ENCODE results near the gene IQGAP3.

IQGAP3 gene

GRCh38 chr1:156556354-156556753 lies 16.0 kb downstream of the IQGAP3 start:
- H3K36me3 ChIP-seq (replicated peaks; ENCODE audit: insufficient read depth, low read length), result no peaks in the 10 kb centered on the region
- no peak overlapping the region for H3K4me3 ChIP-seq (ENCODE audit: low read length)
- H3K9me2 ChIP-seq (replicated peaks; ENCODE audit: insufficient read depth, low read length), result no peaks in the 10 kb centered on the region
- no peak overlapping the region for H3K27ac ChIP-seq (ENCODE audit: low read length)
- H3K9ac ChIP-seq (ENCODE audit: low read length), result no peak overlapping the region
- H3K4me2 ChIP-seq (ENCODE audit: low read depth, low read length), result no peak overlapping the region
- TF ChIP-seq EZH2 (optimal IDR thresholded peaks at IDR 0.05; ENCODE audit: low read depth, low read length) (no peak), EZH2phosphoT487 (IDR thresholded peaks at IDR 0.05; ENCODE audit: low read length) (no peak), CTCF (IDR thresholded peaks at IDR 0.05; ENCODE audit: low read length) (no peak)
- no peaks in the 10 kb centered on the region for H3F3A ChIP-seq (ENCODE audit: insufficient read depth, low read length)
- H3K79me2 ChIP-seq (ENCODE audit: low read length), result no peaks in the 10 kb centered on the region
- no peaks in the 10 kb centered on the region for H3K4me1 ChIP-seq (ENCODE audit: low read length)
- no peak overlapping the region for H2AFZ ChIP-seq (ENCODE audit: low read length)
- no peak for DNase-seq
- no peaks in the 10 kb centered on the region for H4K20me1 ChIP-seq (ENCODE audit: insufficient read depth, low read length)
- H3K9me3 ChIP-seq (replicated peaks; ENCODE audit: insufficient read depth, low read length), result no peaks in the 10 kb centered on the region
- H3K27me3 ChIP-seq (replicated peaks; ENCODE audit: insufficient read depth, low read length), result no peaks in the 10 kb centered on the region

GRCh38 chr1:156555715-156556114 lies 16.6 kb downstream of the IQGAP3 start:
- Histone ChIP-seq H3F3A (ENCODE audit: insufficient read depth, low read length) (no peaks in the 10 kb centered on the region), H4K20me1 (ENCODE audit: insufficient read depth, low read length) (no peaks in the 10 kb centered on the region), H3K4me2 (ENCODE audit: low read depth, low read length) (no peak overlapping the region), H3K79me2 (ENCODE audit: low read length) (no peaks in the 10 kb centered on the region), H3K36me3 (replicated peaks; ENCODE audit: insufficient read depth, low read length) (no peaks in the 10 kb centered on the region), H3K27ac (ENCODE audit: low read length) (no peak overlapping the region), H3K9ac (ENCODE audit: low read length) (no peak overlapping the region), H3K4me3 (ENCODE audit: low read length) (no peak overlapping the region), H3K4me1 (ENCODE audit: low read length) (no peaks in the 10 kb centered on the region), H3K9me3 (replicated peaks; ENCODE audit: insufficient read depth, low read length) (no peaks in the 10 kb centered on the region), H2AFZ (ENCODE audit: low read length) (no peak overlapping the region), H3K9me2 (replicated peaks; ENCODE audit: insufficient read depth, low read length) (no peaks in the 10 kb centered on the region), H3K27me3 (replicated peaks; ENCODE audit: insufficient read depth, low read length) (no peaks in the 10 kb centered on the region)
- no peak for TF ChIP-seq CTCF (IDR thresholded peaks at IDR 0.05; ENCODE audit: low read length)
- TF ChIP-seq EZH2phosphoT487 (IDR thresholded peaks at IDR 0.05; ENCODE audit: low read length), result no peak
- TF ChIP-seq EZH2 (optimal IDR thresholded peaks at IDR 0.05; ENCODE audit: low read depth, low read length), result no peak
- DNase-seq, result no peak

GRCh38 chr1:156554971-156555370 lies 17.4 kb downstream of the IQGAP3 start:
- TF ChIP-seq EZH2 (optimal IDR thresholded peaks at IDR 0.05; ENCODE audit: low read depth, low read length) (no peak), CTCF (IDR thresholded peaks at IDR 0.05; ENCODE audit: low read length) (no peak), EZH2phosphoT487 (IDR thresholded peaks at IDR 0.05; ENCODE audit: low read length) (no peak)
- H3K79me2 ChIP-seq (ENCODE audit: low read length), result no peaks in the 10 kb centered on the region
- no peaks in the 10 kb centered on the region for H3K27me3 ChIP-seq (replicated peaks; ENCODE audit: insufficient read depth, low read length)
- H3K4me2 ChIP-seq (ENCODE audit: low read depth, low read length), result no peak overlapping the region
- no peak overlapping the region for H2AFZ ChIP-seq (ENCODE audit: low read length)
- no peaks in the 10 kb centered on the region for H3K4me1 ChIP-seq (ENCODE audit: low read length)
- no peak for DNase-seq
- H3K9me3 ChIP-seq (replicated peaks; ENCODE audit: insufficient read depth, low read length), result no peaks in the 10 kb centered on the region
- no peaks in the 10 kb centered on the region for H3K36me3 ChIP-seq (replicated peaks; ENCODE audit: insufficient read depth, low read length)
- no peaks in the 10 kb centered on the region for H4K20me1 ChIP-seq (ENCODE audit: insufficient read depth, low read length)
- no peak overlapping the region for H3K4me3 ChIP-seq (ENCODE audit: low read length)
- H3K27ac ChIP-seq (ENCODE audit: low read length), result no peak overlapping the region
- H3K9me2 ChIP-seq (replicated peaks; ENCODE audit: insufficient read depth, low read length), result no peaks in the 10 kb centered on the region
- H3K9ac ChIP-seq (ENCODE audit: low read length), result no peak overlapping the region
- H3F3A ChIP-seq (ENCODE audit: insufficient read depth, low read length), result no peaks in the 10 kb centered on the region
